ENCODE data around the gene GRAMD2B. TPM values are rescaled to one million over a fixed set of nuclear protein-coding genes. Genes with fewer than 3 reads are reported as not detected.

The GRAMD2B gene
- total RNA-seq, 1 experiment from 2014 or later: 7.2 TPM

DNA sequence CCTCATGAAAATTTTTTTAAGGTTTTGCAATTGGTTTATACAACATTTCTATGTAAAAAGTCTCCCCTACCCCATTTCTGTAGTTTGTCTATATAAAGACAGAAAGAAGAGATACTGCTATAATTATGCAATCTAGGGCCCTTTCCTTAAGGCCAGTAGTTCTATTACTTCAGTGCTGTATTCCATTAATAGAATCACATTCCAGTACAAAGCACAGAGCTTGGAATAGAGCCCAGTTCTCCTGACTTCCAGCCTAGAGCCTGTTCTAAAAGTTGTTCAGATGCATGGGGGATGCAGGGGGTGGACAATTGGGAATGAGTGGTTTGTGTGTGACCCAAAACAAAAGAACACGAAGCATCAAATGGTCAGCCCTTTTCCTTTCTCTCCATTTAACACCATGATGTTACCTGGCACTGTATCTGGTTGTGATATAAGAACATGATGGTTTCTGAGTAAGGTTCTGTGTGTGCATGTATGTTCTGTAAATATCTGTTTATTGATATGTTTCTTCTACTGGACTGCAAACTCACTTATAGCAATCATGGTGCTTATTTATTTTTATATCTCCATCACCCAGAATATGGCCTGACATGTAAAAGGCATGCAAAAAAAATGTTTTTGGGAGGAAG is 8.2 kb upstream of the GRAMD2B start (continued):
- TF ChIP-seq, protein P1, sequence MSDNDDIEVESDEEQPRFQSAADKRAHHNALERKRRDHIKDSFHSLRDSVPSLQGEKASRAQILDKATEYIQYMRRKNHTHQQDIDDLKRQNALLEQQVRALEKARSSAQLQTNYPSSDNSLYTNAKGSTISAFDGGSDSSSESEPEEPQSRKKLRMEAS (IDR thresholded peaks at IDR 0.05): no peak
- no peak for TF ChIP-seq SIN3A (IDR thresholded peaks at IDR 0.05; ENCODE audit: low read depth)
- no peak for TF ChIP-seq FOSL1 (IDR thresholded peaks at IDR 0.05; ENCODE audit: low read depth)
- TF ChIP-seq ZNF274 (IDR thresholded peaks at IDR 0.05; ENCODE audit: low read depth, low read length): no peak
- no peak for TF ChIP-seq EZH2phosphoT487 (IDR thresholded peaks at IDR 0.05; ENCODE audit: borderline replicate concordance)
- TF ChIP-seq ZFX (IDR thresholded peaks at IDR 0.05): no peak
- no peak for TF ChIP-seq SP1 (IDR thresholded peaks at IDR 0.05; ENCODE audit: low read depth)
- TF ChIP-seq YY1 (IDR thresholded peaks at IDR 0.05; ENCODE audit: extremely low read depth, insufficient replicate concordance, low read depth, low read length): no peak
- TF ChIP-seq POLR2AphosphoS5 (IDR thresholded peaks at IDR 0.05; ENCODE audit: low read depth, low read length): no peak

DNA sequence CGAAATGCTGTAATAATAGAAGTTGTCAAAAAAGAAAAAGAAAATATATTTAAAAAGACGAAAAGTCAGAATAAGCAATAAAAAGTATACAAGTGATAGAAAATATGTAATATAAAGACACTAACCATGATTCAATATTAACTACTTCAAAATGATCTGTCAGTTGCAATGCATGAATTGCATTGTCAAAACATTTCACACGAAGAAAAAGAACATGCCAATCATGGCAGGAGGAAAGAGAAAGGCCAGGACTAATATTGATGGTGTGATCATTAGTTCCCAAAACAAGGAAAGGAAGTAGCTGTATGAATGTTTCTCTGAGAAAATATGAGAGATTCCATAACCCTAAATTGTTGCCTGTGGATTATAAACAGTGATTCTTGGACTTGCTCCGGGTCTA is 7.4 kb upstream of the GRAMD2B start:
- H3K9ac ChIP-seq (ENCODE audit: low read length): no peak overlapping the region
- CTCF ChIA-PET: no interaction called here
- intact Hi-C loops (cut with micrococcal nuclease): no loop called here
- H4K20me1 ChIP-seq (ENCODE audit: insufficient read depth): no peaks in the 10 kb centered on the region
- RAD21 ChIA-PET (ENCODE audit: low non-redundant PET in 1 of 2, low total read pairs in 2 of 2, uncharacterized antibody in 2 of 2, unreplicated experiment in 2 of 2): no interaction called here
- no peaks in the 10 kb centered on the region for H3K79me2 ChIP-seq (ENCODE audit: insufficient read depth, low read length)
- BruUV-seq (replicated peaks): no TSS peak
- no peak overlapping the region for H3K4me3 ChIP-seq (replicated peaks in 1 of 2; ENCODE audit: low read depth in 1 of 2, low read length in 2 of 2)
- no peaks in the 10 kb centered on the region for H3K4me1 ChIP-seq (ENCODE audit: control insufficient read depth in 1 of 2, insufficient read depth in 2 of 2, low read length in 2 of 2)
- no peaks in the 10 kb centered on the region for H3K9me2 ChIP-seq (ENCODE audit: insufficient read depth)
- POLR2A ChIA-PET: no interaction called here
- H3K36me3 ChIP-seq (ENCODE audit: control insufficient read depth in 1 of 2, insufficient read depth in 2 of 2, low read length in 2 of 2): no peaks in the 10 kb centered on the region
- H3K4me2 ChIP-seq (ENCODE audit: low read length): no peak overlapping the region
- ATAC-seq: no peak
- no peak for TF ChIP-seq ZNF274 (IDR thresholded peaks at IDR 0.05; ENCODE audit: low read depth, low read length)
- TF ChIP-seq EZH2phosphoT487 (IDR thresholded peaks at IDR 0.05; ENCODE audit: borderline replicate concordance): no peak
- TF ChIP-seq EGR1 (IDR thresholded peaks at IDR 0.05; ENCODE audit: low read depth): no peak
- TF ChIP-seq, protein P1 (IDR thresholded peaks at IDR 0.05): no peak
- TF ChIP-seq TCF7L2 (IDR thresholded peaks at IDR 0.05; ENCODE audit: borderline replicate concordance, extremely low read depth, insufficient read depth, insufficient read length): no peak
- TF ChIP-seq SRF (IDR thresholded peaks at IDR 0.05; ENCODE audit: low read depth): no peak
- TF ChIP-seq CBX3 (IDR thresholded peaks at IDR 0.05; ENCODE audit: low read depth): no peak
- no peak for TF ChIP-seq POLR2A (IDR thresholded peaks at IDR 0.05; ENCODE audit: borderline replicate concordance, extremely low read depth, insufficient read depth, insufficient read length)
- TF ChIP-seq RAD21 (IDR thresholded peaks at IDR 0.05; ENCODE audit: low read depth): no peak
- TF ChIP-seq YY1 (IDR thresholded peaks at IDR 0.05; ENCODE audit: extremely low read depth, insufficient replicate concordance, low read depth, low read length): no peak
- no peak for TF ChIP-seq SIN3A (IDR thresholded peaks at IDR 0.05; ENCODE audit: low read depth)
- TF ChIP-seq POLR2AphosphoS5 (IDR thresholded peaks at IDR 0.05; ENCODE audit: low read depth, low read length): no peak
- TF ChIP-seq SP1 (IDR thresholded peaks at IDR 0.05; ENCODE audit: low read depth): no peak
- TF ChIP-seq, protein P2, sequence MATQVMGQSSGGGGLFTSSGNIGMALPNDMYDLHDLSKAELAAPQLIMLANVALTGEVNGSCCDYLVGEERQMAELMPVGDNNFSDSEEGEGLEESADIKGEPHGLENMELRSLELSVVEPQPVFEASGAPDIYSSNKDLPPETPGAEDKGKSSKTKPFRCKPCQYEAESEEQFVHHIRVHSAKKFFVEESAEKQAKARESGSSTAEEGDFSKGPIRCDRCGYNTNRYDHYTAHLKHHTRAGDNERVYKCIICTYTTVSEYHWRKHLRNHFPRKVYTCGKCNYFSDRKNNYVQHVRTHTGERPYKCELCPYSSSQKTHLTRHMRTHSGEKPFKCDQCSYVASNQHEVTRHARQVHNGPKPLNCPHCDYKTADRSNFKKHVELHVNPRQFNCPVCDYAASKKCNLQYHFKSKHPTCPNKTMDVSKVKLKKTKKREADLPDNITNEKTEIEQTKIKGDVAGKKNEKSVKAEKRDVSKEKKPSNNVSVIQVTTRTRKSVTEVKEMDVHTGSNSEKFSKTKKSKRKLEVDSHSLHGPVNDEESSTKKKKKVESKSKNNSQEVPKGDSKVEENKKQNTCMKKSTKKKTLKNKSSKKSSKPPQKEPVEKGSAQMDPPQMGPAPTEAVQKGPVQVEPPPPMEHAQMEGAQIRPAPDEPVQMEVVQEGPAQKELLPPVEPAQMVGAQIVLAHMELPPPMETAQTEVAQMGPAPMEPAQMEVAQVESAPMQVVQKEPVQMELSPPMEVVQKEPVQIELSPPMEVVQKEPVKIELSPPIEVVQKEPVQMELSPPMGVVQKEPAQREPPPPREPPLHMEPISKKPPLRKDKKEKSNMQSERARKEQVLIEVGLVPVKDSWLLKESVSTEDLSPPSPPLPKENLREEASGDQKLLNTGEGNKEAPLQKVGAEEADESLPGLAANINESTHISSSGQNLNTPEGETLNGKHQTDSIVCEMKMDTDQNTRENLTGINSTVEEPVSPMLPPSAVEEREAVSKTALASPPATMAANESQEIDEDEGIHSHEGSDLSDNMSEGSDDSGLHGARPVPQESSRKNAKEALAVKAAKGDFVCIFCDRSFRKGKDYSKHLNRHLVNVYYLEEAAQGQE (IDR thresholded peaks at IDR 0.05; ENCODE audit: low read depth): no peak
- no peak for TF ChIP-seq ELF1 (IDR thresholded peaks at IDR 0.05; ENCODE audit: borderline replicate concordance, low read depth)
- TF ChIP-seq EZH2 (IDR thresholded peaks at IDR 0.05): no peak
- TF ChIP-seq, protein P3, sequence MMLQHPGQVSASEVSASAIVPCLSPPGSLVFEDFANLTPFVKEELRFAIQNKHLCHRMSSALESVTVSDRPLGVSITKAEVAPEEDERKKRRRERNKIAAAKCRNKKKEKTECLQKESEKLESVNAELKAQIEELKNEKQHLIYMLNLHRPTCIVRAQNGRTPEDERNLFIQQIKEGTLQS (IDR thresholded peaks at IDR 0.05): no peak
- TF ChIP-seq FOSL1 (IDR thresholded peaks at IDR 0.05; ENCODE audit: low read depth): no peak
- no peak for TF ChIP-seq CEBPB (IDR thresholded peaks at IDR 0.05; ENCODE audit: low read depth)
- TF ChIP-seq ZFX (IDR thresholded peaks at IDR 0.05): no peak
- H2AFZ ChIP-seq (ENCODE audit: low read depth, low read length, poor library complexity, severe bottlenecking): no peak overlapping the region
- no peaks in the 10 kb centered on the region for H3K27me3 ChIP-seq (ENCODE audit: insufficient read depth, low read length)
- no peak for DNase-seq (ENCODE audit: low read depth, low spot score)
- H3K9me3 ChIP-seq (ENCODE audit: control insufficient read depth in 1 of 2, insufficient read depth in 1 of 2, low read depth in 1 of 2, low read length in 2 of 2): no peaks in the 10 kb centered on the region
- no peak overlapping the region for H3K27ac ChIP-seq (ENCODE audit: low read depth, low read length)
